Activated CD4-positive, alpha-beta T cell treated with anti-CD3 and anti-CD28 coated beads, Interleukin-2, amount 50 U/mL, for 1 hour (primary cell): ENCODE results near the gene CACNB4.
"Not testable (repeated sequence)": the region's sequence is repeated elsewhere in the genome, so short reads cannot be mapped to it uniquely, and the experiment has no call there.

Experiments
- DNase-seq: peaks from one replicate; pipeline ENCODE4 v3.0.0-alpha.2; 2020

Gene CACNB4

DNA sequence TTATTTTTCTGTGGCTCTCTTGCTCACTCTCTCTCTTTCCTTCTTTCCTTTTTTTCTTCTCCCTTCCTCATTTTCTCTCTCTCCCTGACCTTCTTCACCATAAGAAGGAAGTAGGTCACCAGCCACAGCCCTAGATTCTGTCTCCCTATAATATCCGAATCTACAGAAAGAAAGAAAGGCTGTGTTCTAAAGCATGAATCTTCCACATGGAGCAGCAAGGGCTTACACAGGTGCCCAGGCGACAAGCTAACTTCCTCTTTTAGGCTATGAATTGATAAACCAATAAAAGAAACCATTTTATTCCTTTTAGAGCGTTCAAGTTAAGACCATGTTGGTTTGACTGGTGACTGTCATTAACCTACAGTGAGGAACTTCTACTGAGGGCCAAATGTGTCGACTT lies 49.3 kb downstream of the CACNB4 start:
- DNase-seq: no peak

DNA sequence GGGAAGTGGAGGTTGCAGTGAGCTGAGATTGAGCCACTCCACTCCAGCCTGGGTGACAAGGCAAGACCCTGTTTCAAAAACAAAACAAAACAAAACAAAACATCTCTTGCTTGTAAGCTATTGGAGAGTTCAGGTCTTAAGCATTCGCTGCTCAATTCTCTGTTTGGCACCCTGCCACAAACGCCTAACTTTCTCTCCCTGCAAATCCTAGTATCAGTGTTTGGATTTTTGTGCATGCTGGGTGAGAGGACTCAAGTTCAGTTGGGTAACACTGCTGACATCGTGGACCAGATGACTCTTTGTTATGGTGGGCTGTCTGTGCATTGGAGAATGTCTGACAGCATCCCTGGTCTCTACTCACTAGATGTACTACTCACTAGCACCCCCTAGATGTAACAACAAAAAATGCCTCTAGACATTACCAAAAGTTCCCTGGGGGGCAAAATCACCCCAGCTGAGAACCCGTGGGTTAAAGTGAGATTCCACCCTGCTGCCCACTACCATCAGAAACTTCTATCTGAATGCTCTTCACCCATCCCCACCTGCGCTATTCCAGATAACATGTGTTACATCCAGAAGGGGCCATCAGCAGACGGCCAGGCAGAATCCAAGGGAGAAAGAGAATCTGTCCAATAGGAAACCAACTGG lies 50.9 kb downstream of the CACNB4 start:
- no peak for DNase-seq

GRCh38 chr2:152046940-152047339 lies 51.9 kb downstream of the CACNB4 start:
- no peak for DNase-seq

- DNase-seq: no peak
Observed at GRCh38 chr2:152042636-152043615, 55.9 kb downstream of the CACNB4 start.

DNA sequence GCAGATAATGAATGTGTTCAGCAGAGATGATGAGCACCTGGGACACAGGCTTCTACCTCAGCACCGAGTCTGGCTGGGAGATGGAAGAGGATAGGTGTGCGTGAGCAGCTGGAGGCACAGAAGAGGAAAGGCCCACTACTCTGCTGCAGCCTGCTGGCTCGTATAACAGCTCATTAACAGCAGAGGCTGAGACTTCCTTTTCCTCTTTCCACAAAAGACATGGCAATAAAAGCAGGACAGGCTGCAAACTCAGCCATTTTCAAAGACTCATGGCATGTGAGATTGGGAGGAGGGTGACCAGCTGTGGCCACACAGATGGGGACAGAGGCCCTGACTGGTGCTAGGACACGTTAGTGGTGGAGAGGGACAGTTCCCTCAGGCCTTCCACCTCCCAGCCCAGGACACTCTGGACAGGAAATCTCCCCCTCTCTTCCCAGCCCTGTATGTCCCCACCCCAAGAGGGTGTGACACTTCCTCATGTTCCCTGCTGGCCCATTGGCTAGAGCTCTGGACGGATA lies 60.3 kb downstream of the CACNB4 start:
- no peak for DNase-seq

DNA sequence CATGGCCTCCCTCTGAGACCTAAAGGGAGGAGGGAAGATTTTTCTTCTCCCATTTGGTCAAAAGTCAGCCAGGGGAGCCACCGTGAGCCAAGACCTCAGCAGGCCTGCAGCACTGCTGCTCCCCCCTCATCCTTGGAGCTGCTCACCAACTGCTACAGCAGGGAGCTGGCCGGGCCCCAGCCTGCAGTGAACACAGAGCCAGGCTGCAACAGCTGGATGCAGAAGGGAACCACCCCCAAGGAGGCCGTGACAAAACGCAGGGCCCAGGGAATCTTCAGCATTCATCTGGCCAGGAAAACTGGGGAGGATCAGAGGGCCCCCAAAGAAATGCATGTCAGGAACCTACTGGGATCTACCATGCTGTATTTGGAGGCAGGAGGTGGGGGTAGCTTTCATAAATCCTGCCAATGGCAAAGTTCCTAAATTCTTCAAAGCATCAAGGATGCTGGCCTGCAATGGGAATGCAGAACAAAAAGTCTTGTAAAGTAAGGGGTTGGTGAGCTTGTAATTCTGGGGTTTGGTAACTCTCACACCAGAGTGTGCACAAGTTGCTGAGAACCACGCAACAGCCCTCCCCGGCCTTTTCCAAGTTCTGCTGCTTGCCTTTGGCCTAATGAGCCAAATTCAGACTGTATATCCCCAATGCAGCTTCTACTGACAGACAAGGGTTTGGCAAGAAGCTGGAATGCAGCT lies 61.0 kb downstream of the CACNB4 start:
- no peak for DNase-seq

DNA sequence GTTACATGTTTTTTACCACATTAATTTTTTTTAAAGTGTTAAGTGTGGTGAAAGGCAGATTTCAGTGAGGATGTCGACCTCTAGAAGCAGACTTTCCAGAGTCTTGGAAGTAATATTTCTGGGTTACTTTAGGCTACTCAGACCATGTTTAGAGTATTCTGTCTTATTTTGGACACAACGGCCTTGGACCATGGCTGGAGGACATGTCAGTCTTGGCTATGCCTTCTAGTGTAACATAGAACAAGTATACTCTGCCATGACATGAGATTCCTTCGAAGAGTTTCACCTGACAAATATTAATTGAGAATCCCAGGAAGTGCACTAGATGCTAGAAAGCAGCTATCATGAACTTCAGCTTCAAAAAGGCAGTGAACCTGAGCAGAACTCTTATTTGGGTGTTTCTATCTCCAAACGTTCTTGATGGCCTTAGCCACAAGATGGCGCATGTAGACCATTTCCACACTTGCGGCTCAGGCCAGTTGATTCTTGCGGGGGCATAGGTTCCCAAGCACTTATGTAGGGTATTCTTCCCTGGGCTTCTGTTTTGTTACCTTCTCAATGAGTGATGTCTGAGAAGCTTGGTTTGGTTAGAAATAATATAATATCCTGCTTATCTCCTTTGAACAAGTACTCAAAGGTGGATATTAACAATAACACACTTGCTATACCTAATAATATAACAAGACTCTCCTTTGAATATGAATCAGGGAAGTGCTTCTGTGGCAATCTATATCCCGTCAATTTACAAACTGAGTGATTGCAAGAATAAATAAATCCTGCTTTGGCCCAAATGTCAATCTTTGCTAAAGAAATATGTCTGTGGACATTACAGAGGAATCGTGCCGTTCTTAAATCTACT lies 62.0 kb downstream of the CACNB4 start:
- peak; percentile 39 for DNase-seq

GRCh38 chr2:152034257-152034801 lies 64.5 kb downstream of the CACNB4 start:
- DNase-seq: no peak

- DNase-seq: no peak
Observed at GRCh38 chr2:152033011-152033925, 65.6 kb downstream of the CACNB4 start.

GRCh38 chr2:152031747-152032306 lies 67.0 kb downstream of the CACNB4 start:
- DNase-seq: no peak

GRCh38 chr2:152030596-152031328 lies 68.1 kb downstream of the CACNB4 start:
- not testable (repeated sequence) for DNase-seq

GRCh38 chr2:152028182-152028862 lies 70.5 kb downstream of the CACNB4 start:
- no peak for DNase-seq

- DNase-seq: peak; percentile 75
Observed at GRCh38 chr2:152025678-152026287, 73.1 kb downstream of the CACNB4 start.

DNA sequence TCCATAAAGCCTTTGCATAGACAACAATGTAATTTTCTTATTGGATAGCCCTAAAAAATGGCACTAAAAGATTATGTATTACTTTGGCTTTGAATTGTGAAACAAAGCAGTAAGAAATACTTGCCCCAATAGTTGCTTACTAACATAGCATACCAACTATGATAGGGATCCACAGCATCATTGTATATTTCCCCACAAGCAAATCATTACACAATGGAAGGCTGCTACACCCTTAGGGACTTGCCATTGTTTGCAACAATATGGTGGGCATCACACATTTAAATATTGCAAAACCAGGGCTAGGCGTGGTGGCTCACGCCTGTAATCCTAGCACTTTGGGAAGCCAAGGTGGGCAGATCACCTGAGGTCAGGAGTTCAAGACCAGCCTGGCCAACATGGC lies 74.4 kb downstream of the CACNB4 start:
- no peak for DNase-seq

- DNase-seq: no peak
Observed at GRCh38 chr2:152022090-152022489, 76.8 kb downstream of the CACNB4 start.

DNA sequence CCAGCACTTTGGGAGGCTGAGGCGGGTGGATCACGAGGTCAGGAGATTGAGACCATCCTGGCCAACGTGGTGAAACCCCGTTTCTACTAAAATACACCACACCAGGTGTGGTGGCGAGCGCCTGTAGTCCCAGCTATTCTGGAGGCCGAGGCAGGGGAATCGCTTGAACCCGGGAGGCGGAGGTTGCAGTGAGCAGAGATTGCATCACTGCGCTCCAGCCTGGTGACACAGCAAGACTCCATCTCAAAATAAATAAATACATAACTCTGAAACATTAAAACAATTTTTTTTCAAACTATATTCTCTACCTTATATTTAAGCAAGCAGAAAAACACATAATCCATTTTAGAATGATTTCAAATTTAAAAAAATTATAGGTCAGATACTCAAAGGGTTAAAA lies 77.8 kb downstream of the CACNB4 start:
- DNase-seq: not testable (repeated sequence)

GRCh38 chr2:152019732-152020131 lies 79.1 kb downstream of the CACNB4 start:
- DNase-seq: no peak
